HG03469 (cell line): ENCODE measurements around the gene KRT38.
"Not testable (repeated sequence)": the region's sequence is repeated elsewhere in the genome, so short reads cannot be mapped to it uniquely, and the experiment has no call there.

Experiments used
- ATAC-seq: cut with Tn5 transposase; IDR thresholded peaks from one replicate; pipeline ENCODE4 v1.9.1; 2021; ENCODE audit warnings: mild to moderate bottlenecking, moderate library complexity, moderate number of reproducible peaks; ENCODE audit not compliant: unreplicated experiment

KRT38 gene

DNA sequence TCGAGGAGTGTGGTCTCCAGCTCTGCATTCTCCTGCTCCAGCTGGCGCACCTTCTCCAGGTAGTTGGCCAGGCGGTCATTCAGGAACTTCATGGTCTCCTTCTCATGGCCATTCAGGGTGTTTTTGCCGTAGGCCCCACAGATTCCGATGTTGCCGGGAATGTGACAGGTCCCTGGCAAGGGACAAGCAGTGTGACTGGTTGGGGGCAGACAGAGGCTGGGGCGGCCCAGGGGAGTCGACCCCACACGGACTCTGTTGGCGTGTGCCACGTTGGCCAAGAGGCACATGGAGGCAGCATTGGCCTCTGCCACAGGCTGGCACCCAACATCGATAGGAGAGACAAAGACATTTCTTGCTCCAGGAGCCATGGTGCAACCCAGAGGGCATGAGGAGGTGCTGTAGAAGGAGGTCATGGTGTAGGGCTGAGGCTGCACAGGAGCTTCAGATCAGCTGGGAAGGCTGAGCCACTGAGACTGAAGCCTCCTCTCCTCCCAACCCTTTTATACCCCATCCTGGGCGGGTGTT is 16.6 kb downstream of the KRT38 start, which contains the start of gene KRT37:
TSS of gene KRT37 (minus strand) at position 475 of the 525 bp plus-strand sequence. CDS start at position 413, 62 bp downstream.
- no peak for ATAC-seq

DNA sequence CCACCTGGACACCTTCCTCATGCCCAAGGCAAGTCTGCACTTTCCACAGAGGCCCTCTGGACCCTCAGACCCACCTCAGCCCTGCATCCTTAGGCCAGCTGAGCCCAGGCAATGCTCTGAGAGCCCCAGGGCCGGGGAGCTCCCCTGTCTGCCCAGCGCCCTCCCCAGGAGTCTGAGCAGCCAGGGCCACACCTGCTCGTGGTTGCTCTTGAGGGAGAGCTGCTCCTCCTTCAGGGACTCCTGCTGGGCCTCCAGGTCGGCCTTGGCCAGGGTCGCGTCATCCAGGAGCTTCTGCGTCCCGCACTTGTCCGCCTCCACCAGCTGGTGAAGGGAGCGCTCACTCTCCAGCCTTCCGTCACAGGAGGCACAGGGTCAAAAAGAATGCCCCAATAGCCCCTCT is 18.2 kb downstream of the KRT38 start:
- not testable (repeated sequence) for ATAC-seq

DNA sequence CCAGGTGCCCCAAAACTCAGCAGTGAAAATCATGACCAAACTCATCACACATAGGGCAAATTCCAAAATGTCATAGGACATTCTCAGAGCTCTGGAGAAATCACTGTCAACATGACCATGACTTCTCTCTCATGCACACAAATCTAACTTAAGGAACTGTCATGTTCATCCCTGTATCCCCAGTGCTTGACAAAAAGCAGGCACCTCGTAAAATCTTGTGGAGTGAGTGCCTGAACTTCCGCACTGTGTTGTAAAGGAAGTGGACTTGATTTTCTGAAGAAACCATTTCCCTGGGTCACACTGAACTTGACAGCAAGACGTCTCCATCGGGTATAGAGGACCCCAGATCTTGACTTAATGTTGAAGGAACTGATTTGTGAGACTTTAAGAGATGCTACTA is 19.2 kb downstream of the KRT38 start:
- ATAC-seq: no peak

DNA sequence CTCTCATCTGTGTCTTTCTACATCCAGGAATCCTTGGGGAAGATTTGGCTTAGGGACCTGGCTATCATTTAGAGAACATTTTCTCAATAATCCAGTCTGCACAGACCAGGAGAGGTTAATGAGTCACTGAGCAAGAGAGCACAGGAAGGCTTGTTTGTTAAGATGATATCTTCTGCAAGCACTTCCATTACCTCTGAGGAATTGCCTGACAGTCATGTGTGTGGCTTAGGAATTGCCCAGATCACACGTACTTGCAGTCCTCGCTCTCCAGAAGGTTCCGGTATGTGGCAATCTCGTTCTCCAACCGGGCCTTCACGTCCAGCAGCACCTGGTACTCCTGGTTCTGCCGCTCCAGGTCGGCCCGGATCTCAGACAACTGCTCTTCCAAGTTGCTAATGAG is 19.7 kb downstream of the KRT38 start:
- no peak for ATAC-seq

DNA sequence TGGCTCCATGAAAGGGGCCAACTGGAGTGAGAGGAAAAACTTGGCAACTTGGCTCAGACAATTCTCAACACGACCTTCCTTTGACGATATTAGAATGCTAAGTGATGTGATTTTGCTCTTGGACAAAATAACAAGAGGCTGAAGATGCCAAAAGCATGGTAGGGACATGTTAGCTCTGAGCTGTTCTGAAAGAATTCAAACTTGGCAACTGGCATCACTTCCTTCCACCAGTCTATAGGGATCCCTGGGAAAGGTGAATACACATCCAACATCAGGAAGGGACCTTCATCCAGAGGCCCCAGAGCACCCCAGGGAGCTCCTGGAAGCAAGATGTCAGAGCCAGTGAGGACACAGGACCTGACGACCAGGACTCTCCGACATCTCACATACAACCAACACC is 20.6 kb downstream of the KRT38 start:
- no peak for ATAC-seq

DNA sequence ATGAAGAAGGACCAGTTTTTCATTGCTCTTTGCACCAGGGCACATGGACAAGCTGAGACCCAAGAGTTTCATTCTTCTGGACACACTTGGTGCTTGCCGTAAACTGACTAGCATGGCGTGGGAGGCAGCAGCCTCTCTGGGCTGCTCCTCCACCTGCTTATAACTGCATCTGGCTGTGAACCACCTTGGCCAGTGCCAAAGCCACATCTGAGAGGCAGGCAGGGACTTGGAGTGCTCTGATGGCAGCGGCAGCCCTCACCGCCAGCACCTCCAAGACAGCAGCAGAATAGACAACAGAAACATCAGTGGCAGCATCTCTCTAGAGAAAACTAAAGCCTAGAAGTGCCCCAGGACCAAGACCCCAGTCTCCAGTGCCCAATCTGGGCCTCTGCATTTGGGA is 21.1 kb downstream of the KRT38 start:
- ATAC-seq: no peak

DNA sequence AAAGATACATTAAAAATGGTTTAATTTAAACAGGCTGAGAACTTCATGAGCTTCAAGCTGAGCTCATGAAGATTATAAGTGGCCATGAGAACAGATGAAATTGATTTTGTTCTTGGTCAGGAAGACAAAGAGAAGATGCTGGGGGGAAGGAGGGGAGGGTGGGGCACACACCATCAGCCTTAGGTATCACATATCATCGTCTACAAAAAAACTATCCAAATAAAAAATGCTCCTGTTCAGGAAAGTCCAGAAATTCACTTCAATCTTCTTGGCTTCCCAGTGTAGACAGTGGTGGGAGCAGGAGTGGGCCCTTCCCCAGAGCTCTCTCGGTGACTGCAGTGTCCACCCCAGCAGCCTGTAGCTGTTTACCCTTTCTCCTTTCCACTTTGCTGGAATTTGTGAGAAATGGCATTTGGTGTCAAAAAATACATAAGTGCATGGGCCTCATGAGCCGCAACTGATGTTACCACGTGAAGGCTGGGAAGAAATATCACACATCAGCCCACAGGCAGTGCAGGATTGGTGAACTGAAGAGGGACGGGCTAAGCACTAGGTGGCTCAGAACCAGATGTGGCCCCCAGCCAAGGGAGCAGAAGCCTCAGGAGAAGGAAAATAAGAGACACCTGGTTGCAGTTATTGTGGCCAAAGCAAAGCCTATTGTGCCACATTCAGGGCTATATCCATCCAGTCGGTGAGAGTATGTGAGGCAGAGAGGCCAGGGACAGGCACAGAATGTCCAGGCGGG is 22.5 kb downstream of the KRT38 start:
- no peak for ATAC-seq

DNA sequence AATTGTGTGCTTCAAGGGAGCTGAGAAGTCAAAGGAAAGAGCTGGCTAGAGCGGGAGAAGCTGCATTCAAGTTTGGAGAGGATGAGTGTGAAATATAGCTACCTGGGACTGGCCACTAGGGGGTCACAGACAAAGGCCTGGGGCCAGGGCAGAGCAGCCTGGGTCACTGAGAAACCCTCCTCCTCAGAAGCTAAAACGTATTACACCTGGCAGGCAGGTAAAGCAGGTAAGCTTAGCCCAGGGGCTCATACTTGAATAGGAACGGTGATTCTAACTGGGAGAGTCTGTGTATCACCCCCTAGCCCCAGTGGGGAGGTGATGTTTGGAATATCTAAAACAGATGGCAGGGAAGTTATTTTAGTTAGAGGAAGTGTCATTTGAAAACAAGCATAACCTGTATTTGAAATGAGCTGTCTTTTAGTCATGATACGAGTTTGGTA is 23.2 kb downstream of the KRT38 start:
- no peak for ATAC-seq

DNA sequence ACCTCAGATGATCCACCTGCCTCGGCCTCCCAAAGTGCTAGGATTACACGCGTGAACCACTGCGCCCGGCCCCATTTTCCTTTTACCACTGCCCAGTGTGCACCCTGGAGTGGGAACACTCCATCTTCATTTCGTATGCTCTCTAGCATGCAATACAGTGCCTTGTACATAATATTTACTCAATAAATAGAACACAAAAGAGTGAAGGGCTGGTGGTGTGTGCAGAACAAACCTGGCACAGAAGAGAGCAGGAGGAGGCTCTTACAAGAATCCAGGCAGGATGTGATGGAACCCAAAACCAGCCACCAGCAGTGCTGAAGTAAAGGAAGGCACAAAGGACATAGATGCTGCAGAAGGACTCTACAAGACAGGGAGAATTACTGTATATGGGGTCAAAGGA is 23.7 kb downstream of the KRT38 start:
- no peak for ATAC-seq

DNA sequence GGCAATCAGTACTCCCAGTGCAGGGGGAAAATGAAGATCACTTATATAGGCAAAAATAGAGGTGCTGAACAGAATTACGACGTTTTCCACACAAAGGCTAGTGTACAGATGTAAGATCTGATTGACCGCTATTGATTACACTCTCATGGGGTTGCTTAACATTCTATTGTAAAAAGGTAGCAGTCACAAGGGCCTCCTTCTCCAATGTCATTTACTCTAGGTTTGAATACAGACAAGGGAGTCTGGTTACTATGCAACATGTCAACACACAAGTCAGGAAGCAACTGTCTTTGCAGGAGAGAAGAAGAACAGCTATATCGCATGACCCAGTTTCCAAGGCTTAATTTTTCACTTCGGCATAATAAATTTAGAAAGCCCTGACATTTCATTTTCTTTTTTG is 24.3 kb downstream of the KRT38 start:
- no peak for ATAC-seq

DNA sequence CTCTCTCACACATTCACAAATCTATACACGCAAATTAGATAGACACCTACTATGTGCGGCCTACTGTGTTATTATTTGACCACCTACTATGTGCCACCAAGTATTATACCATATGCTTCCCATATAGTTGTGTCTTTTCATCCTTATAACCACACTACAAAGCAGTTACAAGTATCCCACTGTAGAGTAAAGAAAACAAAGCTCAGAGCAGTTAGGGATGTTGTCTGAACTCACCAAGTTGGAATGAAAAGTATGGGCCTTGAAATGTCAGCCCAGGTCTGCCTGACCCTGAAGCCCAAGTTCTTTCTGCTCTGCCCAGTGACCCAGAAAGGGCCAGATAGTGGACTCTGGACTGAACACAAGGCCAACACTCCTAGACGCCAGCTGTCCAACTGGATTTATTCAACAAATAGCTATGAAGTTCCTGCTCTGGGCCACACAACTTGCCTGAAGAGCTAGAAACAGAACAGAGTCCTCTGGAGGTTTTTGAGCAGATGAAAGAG is 24.9 kb downstream of the KRT38 start:
- ATAC-seq: no peak

DNA sequence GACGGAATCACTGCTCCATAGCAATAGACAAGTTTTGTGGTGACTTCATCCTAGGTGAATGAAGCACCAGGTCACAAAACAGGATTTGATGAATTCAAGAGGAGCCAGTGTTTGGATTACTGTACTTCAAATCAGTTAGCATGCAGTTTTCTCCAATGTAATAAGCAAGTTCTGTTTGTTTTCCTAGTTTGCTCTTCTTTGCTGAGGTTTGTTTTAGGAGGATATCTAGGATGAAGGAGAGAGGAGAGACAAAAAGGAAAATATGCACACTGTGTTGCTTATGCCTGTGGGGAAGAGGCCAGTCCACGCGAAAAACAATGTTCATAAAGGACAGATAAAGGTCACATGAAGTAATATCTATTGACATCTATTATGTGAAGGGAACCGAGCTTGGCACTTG is 25.4 kb downstream of the KRT38 start:
- no peak for ATAC-seq

DNA sequence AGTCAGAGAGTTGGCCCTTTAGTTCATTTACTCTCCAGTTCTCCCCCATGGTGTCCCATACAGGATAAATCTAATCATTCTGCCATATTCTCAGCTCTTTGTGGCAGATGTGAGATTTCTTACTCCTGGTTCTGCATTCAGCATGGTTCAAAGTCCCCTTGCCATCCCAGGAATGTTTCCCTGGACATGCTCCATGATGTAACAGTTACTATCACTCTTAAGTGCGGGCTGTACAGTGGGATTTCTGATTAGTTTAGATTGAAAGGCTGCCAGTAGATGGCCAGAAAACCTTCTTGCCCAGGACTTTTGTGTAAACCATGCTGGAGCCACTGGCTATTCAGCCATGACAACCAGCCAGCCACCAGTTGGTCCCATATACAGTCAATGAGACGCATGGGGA is 26.8 kb downstream of the KRT38 start:
- ATAC-seq: no peak

DNA sequence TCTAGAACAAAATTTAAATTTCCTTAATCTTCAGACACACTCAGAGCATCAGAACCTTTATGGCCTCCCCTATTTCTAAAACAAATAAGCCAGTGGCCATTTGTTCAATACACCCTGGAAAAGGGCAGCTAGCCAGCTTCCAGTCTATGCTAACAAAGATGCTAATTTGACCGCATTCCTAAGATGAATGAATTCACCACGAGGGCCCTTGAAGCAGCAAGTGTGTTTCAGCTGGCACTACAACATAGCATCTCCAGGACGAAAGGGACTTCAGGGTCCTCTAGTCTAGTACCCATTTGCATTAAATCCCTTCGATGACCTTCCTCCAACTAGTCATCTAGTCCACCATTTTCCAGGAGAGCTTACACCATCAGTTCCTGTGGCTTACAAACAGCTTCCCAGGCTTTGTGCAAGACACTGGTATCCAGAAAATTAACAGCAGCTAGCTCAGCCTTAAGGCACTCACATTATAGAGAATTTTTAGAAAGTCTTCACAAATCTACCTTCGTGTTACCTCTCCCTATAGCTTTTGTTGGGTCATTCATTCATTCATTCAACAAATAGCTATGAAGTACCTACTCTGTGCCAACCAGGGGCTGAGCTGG is 27.3 kb downstream of the KRT38 start:
- ATAC-seq: no peak

DNA sequence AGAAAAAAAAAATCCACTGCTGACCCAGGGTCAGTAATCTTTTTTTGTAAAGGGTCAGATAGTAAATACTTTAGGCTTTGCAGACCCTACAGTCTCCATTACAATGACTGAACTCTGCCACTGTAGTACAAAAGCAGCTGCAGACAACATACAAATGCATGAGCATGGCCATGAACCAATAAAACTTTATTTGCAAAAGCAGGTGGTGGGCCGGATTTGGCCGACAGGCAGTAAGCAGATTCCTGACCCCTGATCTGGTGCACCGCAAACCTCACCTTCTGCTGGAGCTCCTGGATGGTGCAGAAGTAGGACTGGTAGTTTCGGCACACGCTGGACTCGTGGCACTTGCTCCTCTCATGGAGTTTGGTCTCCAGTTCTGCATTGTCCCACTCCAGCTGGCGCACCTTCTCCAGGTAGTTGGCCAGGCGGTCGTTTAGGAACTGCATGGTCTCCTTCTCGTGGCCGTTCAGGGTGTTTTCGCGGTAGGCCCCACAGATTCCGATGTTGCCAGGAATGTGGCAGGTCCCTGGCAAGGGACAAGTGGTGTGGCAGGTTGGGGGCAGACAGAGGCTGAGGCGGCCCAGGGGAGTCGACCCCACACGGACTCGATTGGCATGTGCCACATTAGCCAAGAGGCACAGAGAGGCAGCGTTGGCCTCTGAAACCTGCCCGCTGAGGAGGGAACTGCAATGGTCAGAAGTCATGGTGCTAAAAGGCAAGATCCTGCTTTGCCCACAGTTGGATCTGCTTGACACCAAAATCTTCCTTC is 29.5 kb downstream of the KRT38 start:
- no peak for ATAC-seq

DNA sequence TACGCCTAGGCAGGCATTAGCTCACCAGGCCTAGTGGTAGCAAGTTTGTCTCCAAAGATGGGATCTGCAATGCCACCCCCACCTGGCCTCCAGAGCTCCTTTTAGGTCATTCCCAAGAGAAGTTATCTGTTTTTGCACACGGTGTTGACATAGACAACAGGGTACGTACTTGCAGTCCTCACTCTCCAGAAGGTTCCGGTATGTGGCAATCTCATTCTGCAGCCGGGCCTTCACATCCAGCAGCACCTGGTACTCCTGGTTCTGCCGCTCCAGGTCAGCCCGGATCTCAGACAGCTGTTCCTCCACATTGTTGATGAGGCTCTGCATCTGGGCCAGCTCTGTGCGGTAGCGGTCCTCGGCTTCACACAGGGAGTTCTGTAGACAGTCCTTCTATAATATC is 33.6 kb downstream of the KRT38 start:
- ATAC-seq: no peak

DNA sequence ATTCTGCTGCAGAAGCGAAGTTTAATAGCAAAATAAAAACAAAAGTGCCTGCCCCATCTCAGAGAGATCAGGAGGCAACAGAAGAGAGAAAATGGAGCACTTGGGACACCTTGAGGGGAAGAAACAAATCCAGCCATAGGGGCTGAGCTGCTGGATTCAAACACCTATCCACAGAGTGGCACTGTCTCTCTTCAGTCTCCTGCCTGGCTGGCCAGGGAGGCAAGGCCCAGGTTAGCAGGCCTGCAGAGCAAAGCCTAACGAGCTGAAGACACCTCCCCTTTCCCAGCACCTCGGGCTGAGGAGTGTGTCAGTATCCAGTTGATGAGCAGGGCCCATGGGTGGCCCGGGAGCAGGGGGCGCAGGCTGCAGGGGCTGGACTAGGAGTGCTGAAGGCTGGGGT is 34.6 kb downstream of the KRT38 start:
- ATAC-seq: no peak

DNA sequence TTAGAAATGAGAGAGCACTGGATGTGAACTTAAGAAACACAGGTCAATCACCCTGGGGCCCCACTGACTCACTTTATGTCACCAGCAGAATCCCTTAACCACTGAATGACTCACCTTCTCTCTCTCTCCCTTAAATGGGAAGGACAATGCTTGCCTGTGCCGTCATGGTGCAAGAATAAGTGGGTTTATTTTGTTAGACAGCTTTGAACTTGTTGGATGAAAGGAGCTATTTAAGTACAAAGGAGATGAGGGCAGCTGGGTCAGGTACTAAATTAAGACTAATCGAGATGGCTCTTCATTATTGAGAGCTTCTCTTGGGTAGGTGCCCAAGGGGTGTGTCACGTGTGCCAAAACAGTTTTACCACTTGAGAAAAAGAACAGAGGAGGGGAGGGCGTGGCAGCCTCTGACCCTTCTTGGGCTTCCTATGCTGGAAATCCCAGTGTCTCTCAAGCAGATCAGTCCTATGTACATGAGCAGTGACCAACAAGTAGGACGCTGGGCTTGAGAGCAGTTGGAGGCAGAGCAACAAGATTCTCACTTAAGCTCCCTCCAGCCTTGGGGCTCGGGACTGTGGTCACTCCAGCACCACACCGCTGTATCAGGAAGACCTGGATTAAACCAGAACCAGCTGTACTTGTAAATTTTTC is 36.6 kb downstream of the KRT38 start:
- no peak for ATAC-seq

DNA sequence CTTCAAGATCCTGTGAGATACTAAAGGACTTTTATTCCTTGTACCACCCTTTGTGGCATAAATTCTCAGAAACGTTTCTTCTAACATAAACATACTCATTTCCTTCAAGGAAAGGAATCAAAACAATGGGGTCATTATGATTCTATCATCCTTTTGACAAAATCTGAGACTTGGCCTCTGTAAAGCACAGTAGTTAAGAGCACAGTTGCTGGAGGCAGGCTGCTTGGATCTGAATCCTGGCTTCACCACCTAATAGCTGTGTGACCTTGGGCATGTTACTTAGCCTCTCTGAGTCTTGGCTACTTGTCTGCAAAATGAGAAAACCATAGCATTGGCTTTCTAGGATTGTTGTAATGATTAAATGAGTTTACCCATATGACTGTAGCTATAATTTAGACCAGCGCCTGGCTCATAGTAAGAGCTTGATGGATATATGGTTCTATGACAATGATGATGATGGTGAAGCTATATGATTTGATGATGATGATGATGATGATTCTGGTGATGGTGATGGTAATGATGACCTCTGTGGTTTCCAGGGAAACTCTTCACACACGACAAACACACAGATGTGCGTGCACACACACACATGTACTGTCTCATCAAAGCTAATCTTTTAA is 37.3 kb downstream of the KRT38 start:
- no peak for ATAC-seq

DNA sequence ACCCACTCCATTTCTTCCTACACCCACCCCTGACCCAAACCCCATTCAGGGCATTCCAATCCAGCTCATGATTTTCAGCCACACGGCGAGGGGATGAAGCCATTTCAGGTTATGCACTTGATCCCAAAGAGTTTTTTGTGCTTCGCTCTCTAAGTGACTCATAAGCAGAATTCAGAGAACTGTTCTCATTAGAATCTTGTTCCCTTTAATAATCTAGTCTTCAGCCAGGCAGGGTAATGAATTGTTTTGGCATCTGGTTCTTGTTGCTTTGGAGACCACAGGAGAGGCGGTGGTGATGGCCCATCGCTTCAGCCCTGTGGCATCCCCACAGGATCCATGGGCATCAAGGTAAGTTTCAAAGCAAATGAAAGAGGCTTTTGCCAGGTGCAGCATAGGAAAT is 38.6 kb downstream of the KRT38 start:
- no peak for ATAC-seq
